Neural cell (in vitro differentiated cells): Measurements from ENCODE around the gene TAF1B.

ENCODE experiments used
- CTCF ChIP-seq: fragments of 450-650 bp; IDR thresholded peaks from 2 replicates; pipeline ENCODE4 v1.5.1; 2014; ENCODE audit warnings: antibody characterized with exemption, mild to moderate bottlenecking, moderate library complexity; ENCODE audit not compliant: poor library complexity, severe bottlenecking
- EP300 ChIP-seq: fragments of 450-650 bp; conservative IDR thresholded peaks from 2 replicates; pipeline ENCODE4 v1.6.1; 2014; ENCODE audit warnings: antibody characterized with exemption, mild to moderate bottlenecking, moderate library complexity; ENCODE audit not compliant: poor library complexity, severe bottlenecking
- EZH2 ChIP-seq: fragments of 200-600, 300-800 bp; shearing (Covaris generic), sonication (generic); IDR thresholded peaks from 2 replicates; pipeline ENCODE4 v1.6.1; 2014; ENCODE audit warnings: antibody characterized with exemption, low read length, borderline replicate concordance, mild to moderate bottlenecking; ENCODE audit not compliant: insufficient read depth, poor library complexity, severe bottlenecking
- RAD21 ChIP-seq: fragments of 450-650 bp; conservative IDR thresholded peaks from 2 replicates; pipeline ENCODE4 v1.6.1; 2014; ENCODE audit warnings: antibody characterized with exemption, mild to moderate bottlenecking, moderate library complexity
- TAF1 ChIP-seq: IDR thresholded peaks from 2 replicates; pipeline ENCODE4 v1.6.1; 2012; ENCODE audit warnings: low read depth

- TF ChIP-seq CTCF (no peak), TAF1 (no peak), RAD21 (no peak), EZH2 (no peak), EP300 (no peak)
Measured at GRCh38 chr2:9877726-9878125, 34.5 kb downstream of the TAF1B start.
